Right atrium auricular region (tissue), 2 donors: ENCODE results near the gene UQCC3. TPM values are rescaled to one million over a fixed set of nuclear protein-coding genes. Genes with fewer than 3 reads are reported as not detected.

Experiments
- DNase-seq: peaks from one replicate; pipeline ENCODE4 v3.0.0-alpha.2; 2019; ENCODE audit warnings: low spot score
- H3K27ac ChIP-seq, 2 donors: fragments of 200-600 bp; sonication (generic); 1 replicate in 1 of 2; 2 replicates in 1 of 2; pipeline ENCODE4 v1.5.1; 2016 to 2019
- H3K27me3 ChIP-seq, 2 donors: fragments of 200-600 bp; sonication (generic); one replicate each; pipeline versions ENCODE4 v1.5.1 to v1.6.0; 2017 to 2019
- H3K36me3 ChIP-seq: fragments of 200-600 bp; sonication (generic); one replicate; pipeline ENCODE4 v1.5.1; 2016
- H3K4me1 ChIP-seq, 2 donors: fragments of 200-600 bp; sonication (generic); one replicate each; pipeline versions ENCODE4 v1.5.1 to v1.6.0; 2017 to 2019
- H3K4me3 ChIP-seq, 2 donors: fragments of 200-600 bp; sonication (generic); 1 replicate in 1 of 2; 2 replicates in 1 of 2; pipeline ENCODE4 v1.5.1; 2017 to 2019; ENCODE audit warnings: mild to moderate bottlenecking in 1 of 2, moderate library complexity in 1 of 2
- H3K9me3 ChIP-seq, 2 donors: fragments of 200-600 bp; sonication (generic); one replicate each; pipeline ENCODE4 v1.5.1; 2019
- total RNA-seq, 2 donors: library from RNA; depleted of rRNA; stranded (reverse); fragments of >200 nt; gene quantifications; one replicate each; pipeline ENCODE4 v1.1.0, GENCODE V29; 2016
- TF ChIP-seq, protein P1 (sequence below), 2 donors: fragments of 200-600 bp; sonication (generic); IDR thresholded peaks; one replicate each; pipeline ENCODE4 v1.5.1; 2019; ENCODE audit warnings: antibody characterized with exemption in 2 of 2

The UQCC3 gene
- total RNA-seq, 2 donors from 2014 or later, result 5.0 to 8.7 TPM

DNA sequence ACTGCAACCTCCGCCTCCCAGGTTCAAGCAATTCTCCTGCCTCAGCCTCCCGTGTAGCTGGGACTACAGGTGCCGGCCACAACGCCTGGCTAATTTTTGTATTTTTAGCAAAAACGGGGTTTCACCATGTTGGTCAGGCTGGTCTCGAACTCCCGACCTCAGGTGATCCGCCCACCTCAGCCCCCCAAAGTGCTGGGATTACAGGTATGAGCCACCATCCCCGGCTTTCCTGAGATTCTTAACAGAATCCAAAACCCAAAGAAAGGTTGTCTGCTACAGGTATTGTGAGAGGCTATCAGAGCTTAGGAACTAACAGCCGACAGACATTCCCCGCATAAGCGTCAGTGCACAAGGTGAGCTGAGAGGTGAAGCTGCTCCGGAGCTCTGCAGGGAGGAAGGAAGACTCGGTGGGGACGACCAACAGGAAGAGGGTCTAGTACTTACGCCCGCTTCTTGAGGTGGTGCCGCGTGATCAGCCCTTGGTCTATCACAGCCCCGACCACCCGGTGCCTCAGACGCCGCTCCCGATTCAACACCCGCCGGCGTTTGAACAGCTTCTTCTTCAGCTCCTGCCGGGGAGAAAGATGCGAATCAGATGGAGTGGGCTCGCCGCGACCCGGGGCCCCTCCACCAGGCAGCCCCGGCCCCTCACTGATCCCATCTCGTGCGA is 6.9 kb upstream of the UQCC3 start:
- peak overlapping the region; percentile 54 to 93 for H3K4me3 ChIP-seq
- no peaks in the 10 kb centered on the region for H3K27me3 ChIP-seq
- no peaks in the 10 kb centered on the region for H3K9me3 ChIP-seq
- H3K36me3 ChIP-seq, result peaks cover 19% of the 10 kb centered on the region
- peaks cover 0 to 35% of the 10 kb centered on the region in 2 donors for H3K4me1 ChIP-seq
- peak overlapping the region; percentile 79 to 89 for H3K27ac ChIP-seq
- TF ChIP-seq, protein P1, sequence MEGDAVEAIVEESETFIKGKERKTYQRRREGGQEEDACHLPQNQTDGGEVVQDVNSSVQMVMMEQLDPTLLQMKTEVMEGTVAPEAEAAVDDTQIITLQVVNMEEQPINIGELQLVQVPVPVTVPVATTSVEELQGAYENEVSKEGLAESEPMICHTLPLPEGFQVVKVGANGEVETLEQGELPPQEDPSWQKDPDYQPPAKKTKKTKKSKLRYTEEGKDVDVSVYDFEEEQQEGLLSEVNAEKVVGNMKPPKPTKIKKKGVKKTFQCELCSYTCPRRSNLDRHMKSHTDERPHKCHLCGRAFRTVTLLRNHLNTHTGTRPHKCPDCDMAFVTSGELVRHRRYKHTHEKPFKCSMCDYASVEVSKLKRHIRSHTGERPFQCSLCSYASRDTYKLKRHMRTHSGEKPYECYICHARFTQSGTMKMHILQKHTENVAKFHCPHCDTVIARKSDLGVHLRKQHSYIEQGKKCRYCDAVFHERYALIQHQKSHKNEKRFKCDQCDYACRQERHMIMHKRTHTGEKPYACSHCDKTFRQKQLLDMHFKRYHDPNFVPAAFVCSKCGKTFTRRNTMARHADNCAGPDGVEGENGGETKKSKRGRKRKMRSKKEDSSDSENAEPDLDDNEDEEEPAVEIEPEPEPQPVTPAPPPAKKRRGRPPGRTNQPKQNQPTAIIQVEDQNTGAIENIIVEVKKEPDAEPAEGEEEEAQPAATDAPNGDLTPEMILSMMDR (IDR thresholded peaks at IDR 0.05), result no peak
- no peak for DNase-seq

DNA sequence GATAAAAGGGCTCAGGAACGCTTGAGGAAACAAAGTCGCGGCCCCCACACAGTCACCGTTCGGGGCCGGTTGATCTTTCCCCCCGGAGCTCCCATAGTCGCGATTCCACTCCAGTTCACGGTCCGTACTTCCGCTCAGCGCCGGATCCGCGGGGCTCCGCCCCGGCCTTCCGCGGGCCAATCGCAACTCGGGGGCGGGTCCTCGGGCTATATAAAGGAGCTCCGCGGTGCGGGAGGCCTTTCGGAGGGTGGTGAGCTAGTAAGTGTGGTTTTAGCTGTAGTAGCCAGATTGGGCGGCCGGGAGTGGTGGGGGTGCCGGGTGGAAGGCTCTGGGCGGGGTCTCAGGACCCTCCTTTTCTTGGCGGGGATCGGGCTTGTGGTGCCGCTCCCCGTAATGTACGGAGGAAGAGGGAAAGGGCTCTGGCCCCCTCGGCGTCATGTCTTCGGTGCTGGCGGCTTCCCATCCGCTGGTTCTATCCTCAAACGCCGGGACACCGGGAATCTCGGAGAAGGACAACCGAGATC is 6.3 kb upstream of the UQCC3 start, which contains the start of the genes C11orf98 and CSKMT:
Gene C11orf98 (minus strand): TSS at position 136 of the 524 bp plus-strand sequence. CDS start 41 bp downstream, at position 95.
Gene CSKMT (plus strand): TSS at position 238 of the 524 bp plus-strand sequence. CDS start 568 bp downstream, outside the sequence.
- Histone ChIP-seq H3K9me3 (no peaks in the 10 kb centered on the region), H3K27ac (peak within 1 kb of the TSS; percentile 79 to 89), H3K4me1 (peaks cover 0 to 35% of the 10 kb centered on the region in 2 donors), H3K27me3 (no peaks in the 10 kb centered on the region), H3K36me3 (peaks cover 19% of the 10 kb centered on the region), H3K4me3 (peak within 1 kb of the TSS; percentile 54 to 93)
- DNase-seq, result peak; percentile 97
- TF ChIP-seq, protein P1 (IDR thresholded peaks at IDR 0.05), result no peak

DNA sequence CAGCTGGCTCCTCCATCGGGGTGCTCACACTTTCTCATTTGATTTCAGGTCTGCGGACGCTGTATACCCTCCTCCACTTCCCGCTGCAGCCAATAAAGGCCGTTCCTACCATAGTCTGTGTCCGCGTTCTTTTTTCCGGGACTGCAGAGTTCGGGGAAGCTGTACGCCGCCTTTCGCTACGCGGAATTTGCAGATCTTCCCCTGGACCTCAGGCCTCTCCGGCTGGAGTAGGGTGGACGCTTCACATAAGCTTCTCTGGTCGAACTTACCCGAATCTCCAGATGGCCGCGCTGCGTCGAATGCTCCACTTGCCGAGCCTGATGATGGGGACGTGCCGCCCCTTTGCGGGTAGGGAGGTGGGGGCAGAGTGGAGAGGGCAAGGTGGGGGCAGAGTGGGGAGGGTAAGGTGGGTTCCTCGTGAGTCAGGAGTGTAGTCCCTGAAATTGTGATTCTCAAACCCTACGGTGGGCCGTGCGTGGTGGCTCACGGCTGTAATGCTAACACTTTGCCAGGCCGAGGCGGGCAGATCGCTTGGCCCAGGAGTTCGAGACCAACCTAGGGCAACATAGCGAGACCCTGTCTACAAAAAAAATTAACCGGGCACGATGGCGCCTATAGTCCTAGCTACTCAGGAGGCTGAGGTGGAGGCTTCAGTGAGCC is 5.7 kb upstream of the UQCC3 start:
- TF ChIP-seq, protein P1 (IDR thresholded peaks at IDR 0.05), result no peak
- H3K9me3 ChIP-seq, result no peaks in the 10 kb centered on the region
- peak overlapping the region; percentile 79 to 89 for H3K27ac ChIP-seq
- H3K36me3 ChIP-seq, result peaks cover 19% of the 10 kb centered on the region
- H3K4me3 ChIP-seq, result peak overlapping the region; percentile 54 to 93
- H3K4me1 ChIP-seq, result peaks cover 0 to 39% of the 10 kb centered on the region in 2 donors
- H3K27me3 ChIP-seq, result no peaks in the 10 kb centered on the region
- DNase-seq, result peak; percentile 72

DNA sequence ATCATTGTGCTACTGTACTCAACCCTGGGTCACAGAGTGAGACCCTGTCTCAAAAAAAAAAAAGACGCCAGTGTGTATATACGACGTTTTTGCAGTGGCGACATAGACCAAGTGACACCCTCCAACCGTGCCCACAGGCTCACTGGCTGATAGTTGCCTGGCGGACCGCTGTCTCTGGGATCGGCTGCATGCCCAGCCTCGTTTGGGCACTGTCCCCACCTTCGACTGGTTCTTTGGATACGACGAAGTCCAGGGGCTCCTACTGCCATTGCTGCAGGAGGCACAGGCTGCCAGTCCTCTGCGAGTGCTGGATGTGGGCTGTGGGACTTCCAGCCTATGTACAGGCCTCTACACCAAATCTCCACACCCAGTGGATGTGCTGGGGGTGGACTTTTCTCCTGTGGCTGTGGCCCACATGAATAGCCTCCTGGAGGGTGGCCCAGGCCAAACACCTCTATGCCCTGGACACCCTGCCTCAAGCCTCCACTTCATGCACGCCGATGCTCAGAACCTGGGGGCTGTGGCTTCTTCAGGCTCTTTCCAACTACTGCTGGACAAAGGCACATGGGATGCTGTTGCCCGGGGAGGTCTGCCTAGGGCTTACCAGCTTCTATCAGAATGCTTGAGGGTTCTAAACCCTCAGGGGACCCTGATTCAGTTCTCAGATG is 5.1 kb upstream of the UQCC3 start:
- no peaks in the 10 kb centered on the region for H3K27me3 ChIP-seq
- H3K4me3 ChIP-seq, result peak overlapping the region; percentile 54 to 93
- no peaks in the 10 kb centered on the region for H3K9me3 ChIP-seq
- H3K36me3 ChIP-seq, result peaks cover 19% of the 10 kb centered on the region
- no peak for DNase-seq
- H3K27ac ChIP-seq, result peak overlapping the region in 1 of 2 donors; percentile 89
- H3K4me1 ChIP-seq, result peaks cover 0 to 44% of the 10 kb centered on the region in 2 donors
- TF ChIP-seq, protein P1 (IDR thresholded peaks at IDR 0.05), result no peak

DNA sequence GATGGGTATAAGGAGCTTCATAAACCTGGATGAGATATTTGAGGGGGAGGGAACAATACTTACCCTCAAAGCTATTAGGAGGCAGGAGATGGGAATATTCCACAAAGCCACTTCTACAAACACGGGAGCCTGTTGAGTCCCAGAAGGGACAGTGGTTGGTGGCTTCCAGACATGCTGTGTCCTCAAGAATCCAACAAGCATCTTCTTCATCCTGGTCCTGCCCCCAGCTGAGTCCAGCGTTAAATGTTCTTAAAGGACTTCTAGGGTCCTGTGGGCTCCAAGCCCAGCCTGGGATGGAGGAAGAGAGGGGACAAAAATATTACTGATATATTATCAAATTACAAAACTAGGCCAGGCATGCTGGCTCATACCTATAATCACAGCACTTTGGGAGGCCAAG is 4.0 kb upstream of the UQCC3 start:
- Histone ChIP-seq H3K36me3 (peaks cover 17% of the 10 kb centered on the region), H3K4me1 (peaks cover 0 to 49% of the 10 kb centered on the region in 2 donors), H3K27me3 (no peaks in the 10 kb centered on the region), H3K27ac (no peak overlapping the region), H3K4me3 (no peak overlapping the region), H3K9me3 (no peaks in the 10 kb centered on the region)
- TF ChIP-seq, protein P1 (IDR thresholded peaks at IDR 0.05), result no peak
- DNase-seq, result no peak
